Uterus (tissue), 2 donors: ENCODE measurements around the gene CYP4B1.

Source experiments
- CTCF ChIP-seq, 4 experiments: fragments of 200-600 bp in 2 of 4; fragments of 450-650 bp in 2 of 4; sonication (generic) in 2 of 4; IDR thresholded peaks; one replicate each; pipeline ENCODE4 v1.5.1; 2016 to 2019; ENCODE audit warnings: antibody characterized with exemption in 4 of 4, mild to moderate bottlenecking in 2 of 4, moderate library complexity in 1 of 4
- POLR2A ChIP-seq, 2 donors: fragments of 450-650 bp; IDR thresholded peaks; one replicate each; pipeline ENCODE4 v1.6.1; 2016; ENCODE audit warnings: antibody characterized with exemption in 2 of 2, mild to moderate bottlenecking in 1 of 2, moderate library complexity in 1 of 2

DNA sequence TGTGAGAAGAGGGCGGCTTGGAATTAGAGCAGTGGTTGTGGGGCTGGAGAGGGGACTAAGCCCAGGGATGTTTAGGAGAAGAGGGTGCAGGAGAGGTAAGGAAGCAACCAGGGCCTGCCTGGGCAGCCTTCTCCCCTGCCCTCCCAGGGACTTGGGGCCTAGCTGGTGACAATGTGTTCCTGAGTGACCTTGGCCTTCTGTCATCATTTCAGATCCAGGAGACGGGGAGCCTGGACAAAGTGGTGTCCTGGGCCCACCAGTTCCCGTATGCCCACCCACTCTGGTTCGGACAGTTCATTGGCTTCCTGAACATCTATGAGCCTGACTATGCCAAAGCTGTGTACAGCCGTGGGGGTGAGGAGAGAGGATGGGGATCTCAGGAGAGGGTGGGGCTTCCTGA is 11.8 kb downstream of the CYP4B1 start:
- no peak for TF ChIP-seq CTCF (IDR thresholded peaks at IDR 0.05)
- TF ChIP-seq POLR2A (IDR thresholded peaks at IDR 0.05): no peak
